Stimulated activated CD4-positive, alpha-beta T cell treated with anti-CD3 and anti-CD28 coated beads, TNF-alpha, amount 100 ng/mL, for 1 hour (primary cell): Measurements from ENCODE around the gene DOCK4.

ENCODE experiments used
- DNase-seq, 3 donors: peaks; one replicate each; pipeline ENCODE4 v3.0.0-alpha.2; 2020; ENCODE audit warnings: low read depth in 3 of 3, low spot score in 1 of 3

DOCK4 gene

DNA sequence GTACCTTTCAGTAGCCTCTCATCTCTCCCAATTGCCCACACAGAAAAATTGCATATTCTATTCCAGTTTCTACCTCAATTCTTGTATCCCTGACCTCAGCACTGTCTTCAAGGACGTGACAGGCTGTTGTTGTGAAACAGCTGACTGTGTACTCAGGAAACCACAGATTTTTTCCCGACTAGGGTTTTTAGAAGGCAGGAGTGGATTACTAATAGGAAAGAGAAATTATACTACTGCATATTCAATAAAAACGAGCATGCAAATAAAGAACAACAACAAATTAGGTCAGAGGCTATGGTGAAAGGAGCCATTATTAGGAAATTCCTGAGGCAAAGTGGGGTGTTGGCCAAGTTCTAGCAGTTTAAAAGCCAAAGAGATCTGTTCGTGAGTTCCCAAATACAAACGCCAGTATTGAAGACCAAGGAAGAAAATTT is 93.4 kb downstream of the DOCK4 start:
- no peak for DNase-seq

GRCh38 chr7:112110651-112111050 is 95.5 kb downstream of the DOCK4 start:
- no peak for DNase-seq

DNA sequence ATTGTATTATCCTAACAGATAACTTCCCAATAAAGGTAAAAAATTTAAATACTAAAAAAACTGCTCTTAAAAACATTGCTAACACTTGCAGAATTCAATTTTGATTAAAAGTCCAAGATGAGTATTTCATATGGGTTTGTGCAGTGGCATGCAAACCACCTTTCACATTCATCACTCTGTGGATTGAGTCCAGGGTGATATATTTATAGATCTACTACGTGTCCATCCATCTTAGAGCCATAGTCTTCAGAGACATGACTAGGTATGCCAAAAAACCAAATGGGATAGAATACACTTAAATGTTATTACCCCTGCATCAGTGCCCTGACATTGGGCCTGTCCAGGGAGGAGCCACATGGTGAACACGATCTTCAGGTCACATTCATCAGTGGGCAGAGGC is 96.0 kb downstream of the DOCK4 start:
- DNase-seq, result no peak

GRCh38 chr7:112108981-112109380 is 97.2 kb downstream of the DOCK4 start:
- DNase-seq, result no peak

DNA sequence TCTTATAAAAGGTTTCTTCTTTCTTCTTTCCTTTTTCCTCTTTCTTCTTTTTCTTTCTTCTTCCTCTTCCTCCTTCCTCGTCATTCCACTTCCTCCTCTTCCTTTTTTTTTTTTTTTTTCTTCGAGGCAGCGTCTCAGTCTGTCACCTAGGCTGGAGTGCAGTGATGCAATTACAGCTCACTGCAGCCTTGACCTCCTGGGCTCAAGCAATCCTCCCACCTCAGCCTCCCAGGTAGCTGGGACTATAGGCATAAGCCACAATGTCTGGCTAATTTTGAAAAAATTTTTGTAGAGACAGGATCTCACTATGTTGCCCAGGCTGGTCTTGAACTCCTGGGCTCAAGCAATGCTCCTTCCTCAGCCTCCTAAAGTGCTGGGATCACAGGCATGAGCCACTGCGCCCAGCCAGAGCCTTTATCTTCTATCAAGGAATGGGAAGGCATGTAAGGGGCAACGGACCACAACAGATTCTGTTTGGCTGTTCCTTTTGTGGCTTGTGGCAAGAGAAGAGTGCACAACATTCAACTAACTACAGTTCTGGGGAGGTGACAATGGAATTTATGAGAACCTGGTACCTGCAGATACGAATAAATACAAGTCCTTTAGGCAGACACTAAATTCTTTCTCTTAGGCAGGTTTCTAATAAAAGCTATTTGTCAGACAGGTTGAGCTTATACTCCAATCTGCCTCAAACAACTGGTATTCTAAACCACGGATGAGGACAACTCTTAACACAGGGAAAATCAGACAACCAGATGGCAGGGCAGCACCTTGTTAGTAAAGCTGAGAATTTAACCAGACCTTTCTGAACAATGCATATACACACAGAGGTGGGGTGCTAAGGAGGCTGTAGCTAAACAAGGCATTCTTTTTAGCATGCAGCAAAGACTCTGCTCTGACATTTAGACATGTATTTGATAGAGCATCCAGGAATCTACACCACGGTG is 100.3 kb downstream of the DOCK4 start:
- DNase-seq, result no peak

DNA sequence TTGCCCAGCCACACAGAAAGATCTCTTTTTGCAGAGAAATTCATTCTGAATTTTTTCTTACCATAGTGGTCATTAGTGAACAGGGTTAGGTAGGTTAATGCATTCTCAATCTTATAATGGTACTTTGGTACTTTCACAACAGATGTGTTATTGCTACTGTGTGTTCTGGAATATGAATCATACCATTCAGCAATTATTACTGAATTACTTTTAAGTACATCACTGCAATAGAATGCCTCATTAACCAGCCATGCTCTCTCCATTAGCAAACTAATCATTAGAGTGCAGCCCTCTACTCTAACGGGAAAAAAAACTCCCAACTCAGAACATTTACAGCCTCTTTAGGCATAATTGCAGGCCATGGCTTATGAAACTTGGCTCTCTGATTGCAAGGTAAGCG is 102.1 kb downstream of the DOCK4 start:
- no peak for DNase-seq

DNA sequence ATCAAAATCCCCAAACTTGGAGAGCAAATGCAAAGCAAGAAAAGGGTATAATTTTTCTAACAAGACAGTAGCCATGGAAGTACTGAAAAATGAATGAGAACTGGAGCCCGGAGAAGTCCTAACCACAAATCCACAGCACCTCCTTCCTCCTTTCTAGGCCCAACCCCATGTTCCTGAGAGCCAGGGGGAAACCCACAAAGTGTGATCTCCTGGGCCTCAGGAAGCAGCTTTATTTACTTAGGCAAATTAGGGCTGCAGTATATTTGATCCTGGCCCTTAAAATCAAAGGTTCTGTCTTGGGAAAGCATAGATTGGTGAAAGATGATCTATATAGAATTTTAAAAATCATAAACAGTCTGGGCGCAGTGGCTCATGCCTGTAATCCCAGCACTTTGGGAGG is 103.0 kb downstream of the DOCK4 start:
- DNase-seq, result no peak

- no peak for DNase-seq
Measured at GRCh38 chr7:112101201-112101846, 104.9 kb downstream of the DOCK4 start.

- DNase-seq, result no peak
Measured at GRCh38 chr7:112097524-112097923, 108.7 kb downstream of the DOCK4 start.

DNA sequence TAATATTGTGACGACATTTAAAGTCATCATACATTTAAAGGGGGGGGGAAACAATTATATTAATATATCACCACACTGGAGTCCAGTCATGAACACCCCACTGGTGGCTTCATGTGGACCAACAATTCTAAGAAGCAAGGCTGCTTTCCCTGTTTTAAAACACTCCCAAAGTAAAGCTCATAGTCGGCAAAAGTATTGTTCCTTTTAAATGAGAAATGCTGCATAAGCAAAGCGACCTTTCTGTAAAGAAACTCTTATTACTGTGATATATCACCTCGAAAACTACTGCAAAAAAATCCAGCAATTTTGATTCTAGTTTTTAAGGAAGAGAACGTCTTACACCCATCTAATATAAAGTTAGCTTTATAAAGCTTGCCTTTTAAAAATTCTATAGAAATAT is 112.8 kb downstream of the DOCK4 start:
- no peak for DNase-seq

- DNase-seq, result no peak
Measured at GRCh38 chr7:112092709-112093395, 113.3 kb downstream of the DOCK4 start.

DNA sequence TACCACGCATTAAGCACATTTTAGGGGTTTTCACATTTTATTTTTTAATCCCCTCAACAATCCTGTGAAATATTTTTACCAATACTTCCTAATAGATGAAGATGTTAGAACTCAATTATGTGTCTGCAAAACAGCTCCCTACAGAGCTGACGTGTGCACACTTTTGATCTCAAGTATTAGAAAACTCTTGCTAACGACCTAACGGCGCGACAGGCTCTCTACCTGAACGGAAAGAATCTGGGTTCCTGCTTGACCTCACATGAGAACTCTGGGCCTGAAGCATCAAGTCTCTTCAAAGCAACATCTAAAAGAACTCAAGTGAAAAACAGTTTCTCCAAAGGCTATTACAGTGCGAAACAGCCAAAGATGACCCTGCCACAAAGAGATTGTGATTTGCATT is 113.9 kb downstream of the DOCK4 start:
- DNase-seq, result no peak

DNA sequence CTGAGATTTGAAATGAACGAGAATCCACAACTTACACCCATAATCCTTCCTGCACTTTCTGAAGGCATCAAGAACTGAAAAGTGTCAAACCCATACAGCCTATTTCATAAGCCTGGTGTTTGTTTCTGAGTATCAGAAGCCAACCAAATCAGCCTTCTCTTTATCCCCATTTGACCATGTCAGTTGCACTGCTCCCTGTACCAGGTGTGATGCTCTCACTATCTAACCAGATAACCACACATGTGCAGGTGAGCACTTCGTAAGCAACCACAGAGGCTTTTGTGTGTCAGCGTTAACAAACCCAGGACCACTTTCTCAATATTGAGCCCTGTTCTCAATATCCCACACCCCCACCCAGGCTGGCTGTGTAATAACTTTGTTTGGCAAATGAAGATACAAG is 114.4 kb downstream of the DOCK4 start:
- no peak for DNase-seq

DNA sequence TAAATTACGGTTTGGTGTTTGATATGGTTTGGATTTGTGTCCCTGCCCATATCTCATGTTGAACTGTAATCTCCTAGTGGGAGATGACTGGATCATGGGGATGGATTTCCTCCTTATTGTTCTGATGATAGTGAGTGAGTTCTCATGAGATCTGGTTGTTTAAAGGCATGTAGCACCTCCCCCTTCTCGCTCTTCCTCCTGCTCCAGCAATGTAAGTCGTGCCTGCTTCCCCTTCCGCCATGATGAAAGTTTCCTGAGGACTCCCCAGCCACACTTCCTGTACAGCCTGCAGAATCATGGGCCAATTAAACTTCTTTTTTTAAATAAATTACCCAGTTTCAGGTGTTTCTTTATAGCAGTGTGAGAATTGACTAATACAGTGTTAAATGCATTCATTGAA is 116.6 kb downstream of the DOCK4 start:
- no peak for DNase-seq

- no peak for DNase-seq
Measured at GRCh38 chr7:112088484-112089016, 117.6 kb downstream of the DOCK4 start.

DNA sequence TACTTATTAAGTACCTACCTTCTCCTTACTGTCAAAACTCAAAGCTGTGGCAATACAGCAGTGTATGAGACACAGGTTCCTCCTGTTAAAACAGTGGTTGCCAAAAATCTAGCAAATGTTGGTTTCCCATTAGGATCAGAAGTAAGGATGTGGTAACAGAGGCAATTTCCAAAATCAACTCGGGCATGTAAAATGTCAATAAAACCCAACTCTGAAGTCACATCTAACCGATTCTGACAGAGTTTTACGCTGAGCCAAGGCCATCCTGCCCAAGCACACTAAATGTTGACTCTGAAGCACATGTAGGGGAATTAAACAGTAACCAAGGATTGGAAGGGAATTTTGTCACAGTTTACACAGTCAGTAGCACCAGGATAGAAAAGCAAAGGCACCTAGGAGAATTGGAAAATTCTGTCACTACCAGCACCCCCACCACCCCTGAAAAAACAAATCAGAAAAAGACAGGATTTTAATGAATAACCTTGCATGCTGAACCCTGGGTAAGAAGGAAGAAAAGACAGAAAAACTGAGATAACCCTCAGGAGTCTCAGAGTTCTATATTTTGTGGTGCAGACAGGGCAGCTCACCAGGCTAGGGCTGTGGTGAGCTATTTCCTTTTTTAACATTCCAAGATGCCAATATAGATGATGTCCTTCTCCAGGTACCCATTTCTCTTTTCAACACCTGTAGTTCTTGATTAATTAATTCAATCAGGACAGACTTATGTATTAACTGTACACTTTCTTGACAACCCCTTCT is 119.5 kb downstream of the DOCK4 start:
- no peak for DNase-seq

GRCh38 chr7:112084520-112084971 is 121.7 kb downstream of the DOCK4 start:
- DNase-seq, result no peak

GRCh38 chr7:112083776-112084355 is 122.3 kb downstream of the DOCK4 start:
- DNase-seq, result no peak

DNA sequence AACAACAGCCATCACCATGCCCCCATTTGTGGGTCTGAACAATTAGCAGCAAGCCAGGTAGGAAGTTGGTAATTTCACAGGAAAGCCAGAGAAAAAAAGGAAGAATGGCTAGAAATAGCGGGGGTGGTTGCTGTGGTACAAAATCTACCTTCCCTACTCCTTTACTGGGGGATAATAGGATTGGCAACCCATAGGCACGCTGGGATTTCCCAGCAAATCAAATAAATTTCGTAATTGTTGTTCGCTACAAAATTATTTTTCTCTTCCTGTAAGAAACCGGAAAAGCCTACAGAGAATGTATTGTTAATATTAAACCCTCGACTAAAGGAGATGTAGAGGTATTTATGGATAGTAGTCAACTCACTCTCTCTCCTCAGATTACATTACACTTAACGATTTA is 123.9 kb downstream of the DOCK4 start:
- no peak for DNase-seq

- no peak for DNase-seq
Measured at GRCh38 chr7:112081778-112082177, 124.4 kb downstream of the DOCK4 start.
